ENCODE results near the gene KLF3. TPM values are rescaled to one million over a fixed set of nuclear protein-coding genes. Genes with fewer than 3 reads are reported as not detected.

The KLF3 gene
- polyA plus RNA-seq, 5 donors: 36.7 to 55.5 (median 45.9) TPM

DNA sequence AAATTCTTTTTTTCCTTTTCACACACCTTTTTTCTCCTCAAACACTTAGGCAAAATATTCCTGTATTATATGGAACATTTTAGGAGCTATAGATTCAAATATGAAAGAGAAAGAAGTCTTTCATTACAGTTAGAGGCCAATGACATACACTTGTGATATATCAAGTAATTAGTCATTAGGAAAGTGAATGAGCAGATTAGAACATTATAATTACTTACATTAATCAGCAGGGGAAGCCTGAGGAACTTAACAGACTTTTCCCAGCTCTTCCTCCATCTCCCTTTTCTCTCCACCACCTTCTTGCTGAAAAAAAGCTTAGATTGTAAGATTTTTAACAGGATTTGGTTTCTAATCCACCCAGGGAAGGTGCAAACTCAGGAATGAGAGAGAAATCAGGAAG is 29.6 kb downstream of the KLF3 start:
- no peak for DNase-seq

DNA sequence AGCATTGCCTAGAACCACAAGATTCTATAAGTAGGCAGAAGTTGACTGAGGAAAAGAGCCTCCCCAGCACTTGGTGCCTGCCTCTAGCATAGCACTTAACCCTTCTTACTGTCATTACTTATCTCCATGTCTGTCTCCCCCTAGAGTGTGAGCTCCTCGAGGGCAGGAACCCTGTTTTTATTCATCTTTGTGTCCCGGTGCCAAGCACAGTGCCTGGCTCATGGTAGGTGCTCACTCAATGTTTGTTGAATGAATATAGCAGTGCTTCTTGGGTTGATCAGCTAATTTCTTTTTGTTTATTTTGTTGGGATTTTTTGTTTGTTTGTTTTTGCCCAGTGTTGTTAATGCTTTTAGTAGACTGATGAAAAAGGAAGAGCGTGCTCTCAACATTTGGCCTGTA is 30.3 kb downstream of the KLF3 start:
- no peak for DNase-seq

DNA sequence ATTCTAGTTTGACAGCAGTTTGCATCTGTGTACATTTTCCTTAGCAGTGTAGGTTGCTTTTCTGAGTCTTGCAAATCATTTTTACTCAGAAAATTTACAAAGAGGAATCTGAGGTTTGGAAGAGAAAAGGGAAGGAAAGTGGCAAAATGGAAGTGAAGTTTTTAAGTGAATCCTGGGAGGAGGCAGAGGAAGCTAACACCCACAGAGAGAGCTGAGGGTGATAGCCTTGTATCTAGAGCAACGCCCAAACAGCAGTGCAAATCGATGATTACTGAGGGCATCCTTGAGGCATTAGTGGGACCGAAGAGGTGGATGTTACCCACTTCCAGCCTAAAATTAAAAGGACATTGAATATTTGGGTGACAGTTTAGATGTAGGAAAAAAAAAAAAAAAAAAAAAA is 31.8 kb downstream of the KLF3 start:
- DNase-seq: no peak

DNA sequence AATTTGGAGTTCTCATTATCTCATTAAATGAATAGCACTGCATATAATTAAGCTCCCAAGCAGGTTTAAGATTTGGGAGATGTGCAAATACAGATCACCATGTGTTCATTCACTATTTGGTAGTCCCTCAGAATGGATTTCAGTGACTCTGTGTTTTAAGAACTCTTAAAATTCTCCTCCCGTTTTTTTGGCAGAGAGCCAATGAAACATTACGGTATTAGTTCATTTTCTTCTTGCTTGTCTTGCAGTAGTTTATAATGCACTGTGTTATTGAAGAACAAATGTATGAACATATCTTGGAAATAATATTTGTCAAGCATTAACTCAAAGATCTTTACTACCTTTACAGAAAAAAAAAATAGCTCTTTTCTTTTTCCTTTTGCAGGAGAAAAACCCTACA is 32.7 kb downstream of the KLF3 start:
- DNase-seq: no peak

DNA sequence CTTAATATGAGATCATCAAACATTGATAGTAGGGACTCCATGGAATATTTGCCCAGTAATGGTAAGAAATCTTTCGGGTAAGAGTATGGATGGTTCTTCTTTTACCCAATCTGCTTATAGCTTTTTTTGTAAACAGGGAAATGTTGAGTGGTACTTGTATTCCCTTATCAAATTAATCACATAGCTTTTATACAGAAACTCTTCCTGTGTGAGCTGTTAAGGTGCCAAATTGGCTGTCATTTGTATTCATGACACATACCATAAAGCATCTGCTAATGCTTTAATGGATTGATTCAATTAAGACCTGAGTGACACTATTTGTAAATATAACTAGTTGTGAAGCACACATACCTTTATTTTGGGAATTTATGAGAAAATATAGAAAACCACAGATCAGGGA is 34.2 kb downstream of the KLF3 start:
- DNase-seq: no peak

DNA sequence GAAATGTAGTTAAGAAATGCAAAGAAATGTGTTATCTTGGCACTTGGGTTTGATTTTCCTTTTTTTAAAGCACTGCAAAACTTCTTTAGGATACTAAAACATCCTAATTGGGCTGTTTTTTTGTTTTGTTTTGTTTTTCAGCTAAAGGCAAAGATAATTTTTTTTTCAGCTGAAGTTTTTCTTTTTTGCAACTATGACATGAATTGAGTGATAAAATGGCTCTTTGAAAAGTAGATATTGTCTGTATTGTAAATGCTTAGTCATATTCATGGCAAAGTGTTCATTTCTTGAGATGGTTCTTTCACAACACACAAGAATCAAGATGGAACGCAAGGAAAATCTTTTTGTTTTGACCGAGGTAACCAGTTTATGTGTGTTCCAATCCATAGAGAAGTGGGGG is 35.1 kb downstream of the KLF3 start:
- DNase-seq: no peak

DNA sequence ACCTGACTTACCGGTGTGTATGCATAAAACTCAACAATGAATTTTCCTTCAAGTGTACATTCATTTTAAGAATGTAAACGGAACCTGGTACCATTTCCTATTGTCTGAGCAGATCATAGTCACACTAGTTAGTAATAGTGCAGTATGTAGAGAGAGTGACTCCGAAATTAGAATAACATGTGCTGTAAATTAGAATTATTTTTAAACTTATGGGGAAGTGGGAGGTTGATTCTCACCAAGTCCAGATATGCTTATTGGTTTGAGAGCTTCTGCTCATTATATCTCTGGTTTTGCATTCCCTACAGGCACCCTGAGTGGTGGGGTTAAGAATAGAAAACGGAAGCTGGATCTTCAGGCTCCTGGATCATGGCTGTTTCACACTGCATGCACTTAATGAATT is 39.6 kb downstream of the KLF3 start:
- DNase-seq: no peak

DNA sequence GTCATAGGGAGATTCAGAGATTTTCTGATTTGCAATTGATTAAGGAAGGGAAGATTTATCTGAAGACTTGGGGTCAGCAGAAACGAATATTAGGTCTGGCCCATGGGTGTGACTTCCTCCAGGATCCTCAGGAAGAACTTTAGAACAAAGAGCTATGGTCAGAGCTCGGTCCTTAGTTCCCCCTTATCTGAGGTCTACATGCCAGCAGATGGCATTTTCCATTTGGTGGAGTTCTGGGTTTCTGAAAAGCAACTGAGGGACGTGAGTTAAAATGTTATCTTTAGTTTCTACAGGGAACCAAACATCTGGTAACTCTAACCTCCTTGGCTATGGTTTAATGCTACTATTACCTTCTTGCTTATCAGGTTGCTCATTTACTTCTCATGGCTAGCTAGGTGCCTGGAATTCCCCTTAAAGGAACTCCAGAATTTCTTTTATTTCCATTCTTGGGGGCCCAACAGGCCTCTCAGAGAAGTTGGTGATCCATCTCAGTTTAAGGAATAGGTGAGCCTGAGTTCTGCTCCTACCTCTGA is 40.7 kb downstream of the KLF3 start:
- no peak for DNase-seq

DNA sequence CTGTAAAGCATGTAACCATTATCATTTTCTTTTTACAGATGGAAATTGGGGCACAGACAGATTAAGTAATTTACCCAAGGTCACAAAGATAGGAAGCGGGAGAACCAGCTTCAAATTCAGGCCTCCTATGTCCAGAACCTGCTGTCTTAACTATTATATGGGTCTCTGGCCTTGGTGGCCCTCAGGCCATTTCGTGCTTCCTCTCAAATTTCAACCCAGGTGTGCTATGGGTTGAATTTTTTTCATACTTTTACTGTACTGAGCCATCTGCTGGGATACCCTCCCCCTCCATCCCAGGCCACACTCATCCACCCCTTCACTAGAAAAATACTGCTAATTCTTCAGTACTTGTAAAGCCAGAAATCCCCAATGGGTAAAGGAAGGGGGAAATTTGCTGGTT is 42.3 kb downstream of the KLF3 start:
- no peak for DNase-seq

DNA sequence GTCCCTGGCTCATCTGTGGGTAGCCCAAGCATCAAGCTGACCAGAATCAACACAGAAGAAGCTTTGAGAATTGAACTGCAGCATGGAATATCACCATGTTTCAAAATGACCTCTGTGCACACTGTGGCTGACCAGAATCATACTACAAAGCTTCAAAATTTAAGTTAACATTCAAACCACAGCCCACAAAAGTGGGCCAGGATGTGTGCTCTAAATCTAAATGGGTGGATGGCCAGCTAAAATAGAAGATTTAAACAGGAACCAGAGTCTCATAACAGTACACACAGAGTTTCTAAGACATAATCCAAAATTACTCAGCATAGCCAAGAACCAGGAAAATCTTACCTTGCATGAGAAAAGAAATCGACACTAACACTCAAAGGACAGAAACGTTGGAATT is 46.1 kb downstream of the KLF3 start:
- no peak for DNase-seq

DNA sequence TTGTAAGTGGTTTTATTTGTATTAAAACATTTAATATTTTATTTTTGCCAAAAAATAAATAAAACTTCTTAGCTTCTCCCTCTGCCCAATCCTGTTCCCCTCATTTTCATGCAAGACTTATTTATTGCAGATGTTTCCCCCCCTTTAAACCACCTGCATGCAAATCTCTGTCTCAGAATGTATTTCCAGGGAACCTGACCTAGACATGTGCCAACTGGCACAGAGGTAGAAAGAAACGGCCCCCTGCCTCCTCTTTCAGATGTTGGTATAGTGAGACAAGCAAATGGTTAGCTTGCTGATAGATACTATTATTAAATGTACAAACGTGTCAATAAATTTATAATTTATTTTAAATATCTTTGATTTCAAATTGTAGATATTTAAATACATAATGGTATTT is 47.1 kb downstream of the KLF3 start:
- DNase-seq: no peak

DNA sequence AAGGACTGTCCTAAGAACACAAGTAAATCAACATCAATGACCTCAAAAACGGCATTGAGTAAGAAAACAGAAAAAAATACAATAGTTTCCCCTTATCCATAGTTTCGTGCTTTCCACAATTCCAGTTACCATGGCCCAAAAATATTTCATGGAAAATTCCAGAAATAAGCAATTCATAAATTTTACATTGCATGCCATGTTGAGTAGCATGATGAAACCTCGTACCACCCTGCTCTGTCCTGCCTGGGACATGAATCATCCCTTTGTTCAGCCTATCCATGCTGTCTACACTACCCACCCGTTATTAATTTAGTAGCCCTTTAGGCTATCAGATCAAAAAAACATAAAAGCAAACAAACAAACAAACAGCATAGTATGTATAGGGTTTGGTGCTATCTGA is 51.1 kb downstream of the KLF3 start:
- no peak for DNase-seq

DNA sequence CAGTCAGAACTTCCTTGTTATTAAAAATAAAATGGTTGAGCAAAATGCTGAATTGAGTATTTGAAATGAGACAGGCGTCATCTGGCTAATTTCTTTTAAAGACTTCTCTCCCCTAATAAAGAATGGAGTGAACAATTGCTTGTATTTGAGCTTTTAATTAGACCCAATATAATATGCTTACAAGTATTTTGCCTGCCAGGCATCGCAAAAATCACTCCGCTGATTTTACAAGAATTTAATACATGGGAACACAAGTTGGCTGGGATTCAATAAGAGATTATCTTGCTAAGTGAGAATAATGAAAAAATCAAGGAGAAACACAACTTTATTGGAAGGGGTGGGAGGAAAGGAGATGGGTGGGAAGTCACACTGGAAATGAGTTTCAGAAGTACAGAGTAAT is 52.3 kb downstream of the KLF3 start:
- no peak for DNase-seq

DNA sequence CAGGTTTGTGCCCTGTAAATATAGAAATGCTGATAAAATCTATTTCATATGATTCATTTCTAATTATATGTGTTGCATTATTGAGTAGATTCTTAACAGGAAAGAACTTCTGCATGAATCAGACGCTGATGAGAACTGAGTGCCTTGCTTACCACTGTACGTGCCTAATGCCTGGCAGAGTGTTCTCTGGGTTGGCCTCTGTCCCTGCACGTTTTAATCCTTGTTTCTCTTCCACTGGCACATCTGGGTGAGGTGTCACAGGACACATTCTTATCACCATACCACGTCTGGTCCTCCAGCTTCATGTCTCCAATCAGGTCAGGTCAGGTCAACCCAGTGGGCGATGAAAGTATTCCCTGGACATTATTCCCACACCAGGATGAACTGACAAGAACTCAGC is 53.6 kb downstream of the KLF3 start:
- DNase-seq: no peak

DNA sequence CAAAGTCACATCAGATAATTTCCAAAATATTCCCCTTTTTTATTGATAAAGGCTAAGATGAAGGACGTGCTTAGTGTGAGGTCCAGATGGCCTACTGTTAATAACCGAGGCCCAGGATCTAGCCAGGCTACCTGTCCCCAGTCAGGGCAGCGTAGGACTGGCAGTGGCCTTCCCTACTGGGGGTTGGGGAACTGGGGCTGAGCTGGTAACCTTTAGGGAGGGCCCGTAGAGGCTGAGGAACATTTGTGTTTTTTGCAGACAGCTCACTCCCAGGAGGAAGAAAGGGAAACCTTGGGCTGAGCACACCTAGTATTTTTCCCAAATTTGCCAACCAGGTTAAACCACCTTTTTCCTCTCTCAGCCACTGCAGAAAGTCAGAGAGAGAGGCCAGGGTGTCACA is 59.1 kb downstream of the KLF3 start:
- no peak for DNase-seq

DNA sequence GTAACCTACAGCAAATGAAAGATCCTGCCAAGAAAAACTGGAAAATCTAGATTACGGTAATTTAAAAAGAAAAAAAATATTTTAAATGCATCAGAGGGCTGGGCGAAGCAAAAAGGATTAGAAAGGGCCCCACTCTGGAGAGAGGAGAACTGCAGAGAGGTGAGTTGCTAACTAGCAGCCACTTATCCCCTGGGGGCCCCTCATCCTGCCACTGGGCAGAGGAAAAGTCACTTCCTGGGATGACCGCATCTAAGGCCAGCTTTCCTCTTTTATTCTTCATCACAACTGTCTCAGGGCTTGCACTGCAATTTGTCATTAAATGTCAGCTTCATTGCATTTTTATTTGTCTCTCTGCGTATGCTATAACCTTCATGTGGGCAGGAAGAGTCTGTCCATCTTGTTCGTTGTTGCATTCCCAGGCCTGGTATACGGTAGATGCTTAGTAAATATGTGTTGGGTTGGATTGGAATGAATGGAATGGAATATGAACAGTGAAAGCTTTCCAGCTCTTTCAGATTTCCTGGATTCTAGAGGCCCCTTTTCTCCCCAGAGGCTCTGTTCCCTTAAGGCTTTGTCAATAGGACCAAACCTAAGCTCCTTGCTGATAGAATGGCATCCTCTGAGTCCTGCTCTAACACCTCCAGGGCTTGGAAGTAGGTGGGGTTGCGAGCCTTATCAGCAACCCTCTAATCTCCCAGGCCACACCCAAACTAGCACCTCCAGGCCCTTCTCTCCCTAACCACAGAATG is 59.9 kb downstream of the KLF3 start:
- DNase-seq: no peak

DNA sequence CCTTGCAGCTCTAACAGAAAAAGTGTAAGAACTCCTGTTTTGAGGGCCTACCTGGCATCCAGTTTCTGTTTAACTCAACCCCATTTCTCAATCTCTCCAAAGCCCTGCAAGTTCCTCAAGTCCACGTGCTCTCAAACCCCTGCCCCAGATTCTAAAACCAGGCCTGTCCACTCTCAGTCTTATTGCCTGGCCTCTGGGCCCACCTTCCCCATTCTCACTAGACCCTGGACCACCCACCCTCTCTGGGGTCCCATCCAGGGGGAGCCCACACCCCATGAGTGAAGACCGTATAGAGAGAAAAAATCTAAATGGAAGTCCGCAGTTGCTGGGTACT is 60.4 kb downstream of the KLF3 start:
- DNase-seq: no peak

DNA sequence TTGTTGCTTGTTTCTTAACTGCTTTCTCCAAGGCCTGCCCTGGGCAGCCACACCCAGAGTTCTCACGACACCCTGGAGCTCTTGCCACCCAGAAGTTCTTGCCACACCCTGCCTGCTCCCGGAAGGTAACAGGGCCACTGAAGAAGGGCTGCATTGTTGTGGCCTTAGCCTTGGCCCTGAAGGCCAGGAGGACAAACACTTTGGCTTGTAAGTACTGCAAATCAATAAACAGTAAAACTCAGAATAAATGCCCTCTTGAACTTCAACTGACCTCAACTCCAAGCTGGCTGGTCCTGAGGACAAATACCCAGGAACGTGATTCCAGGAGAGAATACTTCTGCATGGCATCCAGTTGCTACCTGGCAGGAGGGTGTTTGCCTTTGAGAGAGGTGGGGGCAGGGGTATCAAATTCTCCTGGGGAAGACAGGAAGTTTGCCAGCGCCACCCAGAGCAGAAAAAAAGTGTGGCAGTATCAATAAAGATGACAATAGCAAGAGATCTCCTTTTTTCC is 64.7 kb downstream of the KLF3 start:
- no peak for DNase-seq

DNA sequence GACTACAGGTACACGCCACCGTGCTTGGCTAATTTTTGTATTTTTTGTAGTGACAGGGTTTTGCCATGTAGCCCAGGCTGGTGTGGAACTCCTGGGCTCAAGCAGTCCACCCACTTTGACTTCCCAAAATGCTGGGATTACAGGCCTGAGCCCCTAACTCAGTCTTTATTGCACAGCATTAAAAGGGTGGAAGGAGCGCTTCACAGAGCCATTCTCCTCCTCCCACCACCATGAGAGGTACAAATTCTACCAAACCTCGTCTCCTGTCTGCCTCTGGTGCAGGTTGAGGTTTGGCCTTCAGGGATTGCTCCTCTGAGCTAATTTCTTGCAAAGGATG is 66.5 kb downstream of the KLF3 start:
- DNase-seq: no peak

DNA sequence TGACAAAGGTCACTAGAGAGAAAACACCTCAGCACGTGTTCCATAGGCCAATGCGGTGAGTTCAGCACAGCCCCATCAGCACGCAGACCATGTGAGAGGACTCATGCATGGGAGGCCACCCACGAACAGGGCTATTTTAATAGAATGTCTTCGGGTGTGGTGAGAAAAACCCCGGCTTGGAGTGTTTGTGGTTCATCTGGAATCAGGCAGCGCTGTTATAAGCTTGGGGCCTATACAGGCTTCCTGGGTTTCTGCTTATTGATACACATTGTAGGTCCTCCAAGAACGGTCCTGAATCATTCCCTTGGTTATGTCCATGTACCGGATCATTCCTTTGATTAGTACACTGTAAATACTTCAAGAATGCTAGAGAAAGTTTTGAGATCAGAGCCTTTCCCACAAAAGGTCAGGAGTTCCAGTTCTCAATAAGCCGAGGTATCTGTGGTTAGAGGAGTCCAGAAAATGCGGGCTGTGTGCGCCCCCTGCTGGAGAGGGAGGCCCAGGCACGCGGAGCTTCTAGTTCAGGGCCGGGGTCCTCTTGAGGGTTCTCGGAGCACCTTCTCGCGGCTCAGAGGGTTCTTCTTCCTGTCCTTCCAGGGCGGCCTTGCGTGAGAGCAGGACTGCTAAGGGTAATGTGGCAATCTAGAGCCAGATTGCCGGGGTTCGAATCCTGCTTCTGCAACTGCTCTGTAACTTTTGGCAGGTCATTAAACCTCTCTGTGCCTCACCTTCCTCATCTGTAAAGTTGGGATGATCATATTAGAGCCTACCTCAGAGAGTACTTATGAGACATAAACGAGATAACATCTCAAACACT is 67.0 kb downstream of the KLF3 start:
- peak; percentile 53 to 65 for DNase-seq

DNA sequence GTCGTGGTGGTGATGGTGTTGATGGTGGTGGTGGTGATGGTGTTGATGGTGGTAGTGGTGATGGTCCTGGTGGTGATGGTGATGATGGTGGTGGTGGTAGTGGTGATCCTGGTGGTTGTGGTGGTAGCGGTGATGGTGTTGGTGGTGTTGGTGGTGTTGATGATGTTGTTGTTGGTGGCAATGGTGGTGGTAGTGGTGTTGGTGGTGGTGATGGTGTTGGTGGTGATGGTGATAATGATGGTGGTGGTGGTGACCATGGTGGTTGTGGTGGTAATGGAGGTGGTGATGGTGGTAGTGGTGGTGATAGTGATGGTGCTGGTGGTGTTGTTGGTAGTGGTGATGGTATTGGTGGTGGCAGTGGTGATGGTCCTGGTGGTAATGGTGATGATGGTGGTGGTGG is 69.7 kb downstream of the KLF3 start:
- DNase-seq: no peak

DNA sequence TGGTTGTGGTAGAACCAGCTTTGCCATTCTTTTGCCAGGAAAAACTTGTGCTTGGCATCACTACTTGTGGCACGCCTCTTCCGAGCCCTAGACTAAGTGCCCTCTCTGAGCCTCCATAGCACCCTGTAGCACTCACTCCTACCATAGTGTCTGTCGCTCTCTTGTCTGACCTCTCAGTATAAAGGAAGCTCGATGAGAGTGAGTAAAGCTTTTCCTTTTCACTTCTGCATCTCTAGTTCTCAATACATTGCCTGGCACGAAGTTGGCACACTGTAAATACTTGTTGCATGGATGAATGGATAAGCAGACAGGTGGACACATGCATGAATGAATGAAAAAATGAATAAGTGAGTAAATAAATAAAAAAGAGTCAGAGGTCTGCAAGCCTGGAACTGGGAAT is 70.4 kb downstream of the KLF3 start:
- no peak for DNase-seq

DNA sequence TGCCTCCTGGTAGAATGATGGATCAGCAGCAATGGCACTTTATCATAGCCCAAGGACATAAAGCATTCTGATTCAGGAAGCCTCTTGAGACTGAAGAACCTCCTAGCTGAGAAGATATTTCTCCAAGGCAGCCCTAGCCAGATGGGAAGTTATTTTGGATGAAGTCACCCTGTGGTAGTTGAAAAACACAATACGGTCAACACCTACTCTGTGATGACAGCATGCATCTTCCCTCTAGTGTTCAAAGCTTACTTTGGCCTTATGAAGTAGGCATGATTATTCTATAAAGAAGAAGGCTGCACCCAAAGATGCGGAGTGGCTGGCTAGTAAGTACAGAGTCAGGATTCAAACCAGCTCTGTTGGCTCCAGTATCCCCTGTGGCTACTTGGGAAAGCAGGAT is 70.9 kb downstream of the KLF3 start:
- no peak for DNase-seq
